ENCODE results near the gene MCEE.

DNA sequence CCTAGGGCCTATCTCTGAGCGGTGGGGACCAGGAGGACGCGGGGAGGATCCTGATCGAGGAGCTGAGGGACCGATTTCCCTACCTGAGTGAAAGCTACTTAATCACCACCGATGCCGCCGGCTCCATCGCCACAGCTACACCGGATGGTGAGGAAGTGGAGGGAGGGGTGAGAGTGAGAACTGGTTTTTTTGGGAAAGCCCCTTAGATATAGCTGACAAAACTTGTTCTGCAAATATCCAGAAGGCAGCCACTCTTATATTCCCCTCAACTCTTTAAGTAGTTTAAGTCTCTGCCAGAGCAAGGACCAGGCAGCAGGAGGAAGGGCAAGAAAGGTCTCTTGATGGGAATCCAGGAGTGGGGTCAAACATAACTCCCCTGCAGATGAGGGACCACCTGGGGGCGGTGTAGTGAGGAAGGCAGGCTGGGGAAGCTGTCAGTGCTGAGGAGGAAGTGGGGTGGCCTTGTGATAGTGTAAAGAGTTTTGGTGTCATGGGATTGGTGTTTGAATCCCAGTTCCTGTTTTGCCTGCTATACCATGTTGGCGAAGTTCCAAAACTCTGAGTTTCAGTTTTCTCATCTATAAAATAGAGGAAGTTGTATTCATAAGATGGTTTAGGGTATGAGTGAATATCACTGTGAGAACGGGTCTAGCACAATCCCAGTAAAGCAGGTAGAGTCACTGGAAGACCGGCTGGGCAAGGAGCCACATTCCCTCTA is 58.2 kb downstream of the MCEE start:
- TF ChIP-seq, protein P1, sequence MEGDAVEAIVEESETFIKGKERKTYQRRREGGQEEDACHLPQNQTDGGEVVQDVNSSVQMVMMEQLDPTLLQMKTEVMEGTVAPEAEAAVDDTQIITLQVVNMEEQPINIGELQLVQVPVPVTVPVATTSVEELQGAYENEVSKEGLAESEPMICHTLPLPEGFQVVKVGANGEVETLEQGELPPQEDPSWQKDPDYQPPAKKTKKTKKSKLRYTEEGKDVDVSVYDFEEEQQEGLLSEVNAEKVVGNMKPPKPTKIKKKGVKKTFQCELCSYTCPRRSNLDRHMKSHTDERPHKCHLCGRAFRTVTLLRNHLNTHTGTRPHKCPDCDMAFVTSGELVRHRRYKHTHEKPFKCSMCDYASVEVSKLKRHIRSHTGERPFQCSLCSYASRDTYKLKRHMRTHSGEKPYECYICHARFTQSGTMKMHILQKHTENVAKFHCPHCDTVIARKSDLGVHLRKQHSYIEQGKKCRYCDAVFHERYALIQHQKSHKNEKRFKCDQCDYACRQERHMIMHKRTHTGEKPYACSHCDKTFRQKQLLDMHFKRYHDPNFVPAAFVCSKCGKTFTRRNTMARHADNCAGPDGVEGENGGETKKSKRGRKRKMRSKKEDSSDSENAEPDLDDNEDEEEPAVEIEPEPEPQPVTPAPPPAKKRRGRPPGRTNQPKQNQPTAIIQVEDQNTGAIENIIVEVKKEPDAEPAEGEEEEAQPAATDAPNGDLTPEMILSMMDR (IDR thresholded peaks at IDR 0.05), result no peak
- TF ChIP-seq TAF1 (IDR thresholded peaks at IDR 0.05; ENCODE audit: borderline replicate concordance, low read depth, low read length) (no peak), YY1 (IDR thresholded peaks at IDR 0.05; ENCODE audit: low read depth) (no peak), RCOR1 (IDR thresholded peaks at IDR 0.05; ENCODE audit: low read length) (no peak), PBX3 (IDR thresholded peaks at IDR 0.05) (no peak), POLR2AphosphoS5 (IDR thresholded peaks at IDR 0.05; ENCODE audit: low read depth, low read length) (no peak), GABPA (IDR thresholded peaks at IDR 0.05; ENCODE audit: low read depth) (no peak), SIN3A (IDR thresholded peaks at IDR 0.05; ENCODE audit: borderline replicate concordance, low read depth, low read length) (no peak), SMC3 (IDR thresholded peaks at IDR 0.05; ENCODE audit: low read depth, low read length) (no peak), JUND (IDR thresholded peaks at IDR 0.05) (no peak), RAD21 (IDR thresholded peaks at IDR 0.05; ENCODE audit: low read length) (no peak)
- TF ChIP-seq, protein P2, sequence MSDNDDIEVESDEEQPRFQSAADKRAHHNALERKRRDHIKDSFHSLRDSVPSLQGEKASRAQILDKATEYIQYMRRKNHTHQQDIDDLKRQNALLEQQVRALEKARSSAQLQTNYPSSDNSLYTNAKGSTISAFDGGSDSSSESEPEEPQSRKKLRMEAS (IDR thresholded peaks at IDR 0.05; ENCODE audit: low read depth), result no peak
